GM21529 (cell line): ENCODE measurements around the gene POU4F2.
"Not testable (repeated sequence)": the region's sequence is repeated elsewhere in the genome, so short reads cannot be mapped to it uniquely, and the experiment has no call there.

ENCODE experiments used
- ATAC-seq: cut with Tn5 transposase; IDR thresholded peaks from one replicate; pipeline ENCODE4 v1.9.1; 2021; ENCODE audit not compliant: unreplicated experiment

Gene POU4F2

GRCh38 chr4:146654687-146655520, 16.2 kb downstream of the POU4F2 start:
- ATAC-seq, result no peak

DNA sequence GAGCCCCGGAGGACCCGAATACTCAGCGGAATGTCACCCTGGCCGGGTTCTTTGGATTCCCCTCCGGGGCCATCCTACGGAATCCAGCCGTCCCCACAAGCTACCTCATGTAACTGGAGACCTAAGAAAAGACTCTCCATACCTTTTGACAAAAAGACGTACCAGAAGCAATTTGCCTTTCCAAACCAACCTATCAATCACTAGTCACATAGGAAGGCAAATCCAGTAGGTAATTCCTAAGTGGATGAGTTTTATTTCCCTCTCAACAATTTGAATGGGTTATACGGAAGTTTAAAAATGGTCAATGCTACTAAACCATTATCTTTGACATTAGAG, 16.8 kb downstream of the POU4F2 start:
- ATAC-seq, result no peak

- no peak for ATAC-seq
These were observed 22.7 kb downstream of the POU4F2 start for GRCh38 chr4:146661367-146661766.

DNA sequence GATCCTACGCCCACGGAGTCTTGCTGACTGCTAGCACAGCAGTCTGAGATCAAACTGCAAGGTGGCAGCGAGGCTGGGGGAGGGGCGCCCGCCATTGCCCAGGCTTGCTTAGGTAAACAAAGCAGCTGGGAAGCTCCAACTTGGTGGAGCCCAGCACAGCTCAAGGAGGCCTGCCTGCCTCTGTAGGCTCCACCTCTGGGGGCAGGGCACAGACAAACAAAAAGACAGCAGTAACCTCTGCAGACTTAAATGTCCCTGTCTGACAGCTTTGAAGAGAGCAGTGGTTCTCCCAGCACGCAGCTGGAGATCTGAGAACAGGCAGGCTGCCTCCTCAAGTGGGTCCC, 25.2 kb downstream of the POU4F2 start:
- not testable (repeated sequence) for ATAC-seq

GRCh38 chr4:146674829-146675570, 36.3 kb downstream of the POU4F2 start:
- ATAC-seq, result no peak
